ENCODE measurements around the gene TTC3.

Gene TTC3

DNA sequence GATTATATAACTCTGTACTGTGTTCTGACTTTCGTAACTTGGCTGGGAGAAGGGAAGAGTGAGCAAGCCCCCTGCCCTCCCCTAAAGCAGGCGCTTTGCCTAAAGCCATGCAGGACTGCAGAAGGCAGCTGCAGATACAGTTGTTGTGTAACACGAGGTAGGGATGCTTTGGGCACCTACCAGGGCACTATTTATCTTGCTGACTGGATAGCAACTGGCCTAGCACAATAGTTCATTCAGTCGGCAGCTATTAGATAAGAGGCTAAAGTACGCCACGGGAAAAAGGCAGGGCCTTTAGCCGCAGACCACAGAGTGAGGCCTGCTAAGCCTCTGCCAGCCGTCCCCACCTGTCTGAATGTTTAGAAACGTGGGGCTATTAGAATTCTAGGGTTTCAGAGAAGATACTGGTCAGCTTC, 80.9 kb downstream of the TTC3 start:
- no peak for DNase-seq

DNA sequence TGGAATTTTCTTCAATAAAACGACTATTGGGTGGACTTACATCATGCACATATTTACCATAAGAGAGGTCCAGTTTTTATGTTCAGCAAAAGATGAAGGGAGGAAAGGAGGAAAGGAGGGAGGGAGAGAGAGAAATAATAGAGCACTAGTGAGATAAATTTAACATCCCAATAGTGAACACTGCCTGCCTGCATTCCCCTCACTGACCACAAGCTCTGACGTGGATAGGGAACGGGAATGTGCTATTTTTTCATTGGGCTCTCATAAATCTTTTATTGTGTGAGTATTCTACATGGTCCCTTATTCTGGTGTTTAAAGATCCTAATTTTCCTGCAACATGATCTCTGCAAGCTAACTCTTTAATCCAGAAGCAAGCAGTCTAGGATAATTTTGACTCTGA, 82.1 kb downstream of the TTC3 start:
- DNase-seq, result no peak

DNA sequence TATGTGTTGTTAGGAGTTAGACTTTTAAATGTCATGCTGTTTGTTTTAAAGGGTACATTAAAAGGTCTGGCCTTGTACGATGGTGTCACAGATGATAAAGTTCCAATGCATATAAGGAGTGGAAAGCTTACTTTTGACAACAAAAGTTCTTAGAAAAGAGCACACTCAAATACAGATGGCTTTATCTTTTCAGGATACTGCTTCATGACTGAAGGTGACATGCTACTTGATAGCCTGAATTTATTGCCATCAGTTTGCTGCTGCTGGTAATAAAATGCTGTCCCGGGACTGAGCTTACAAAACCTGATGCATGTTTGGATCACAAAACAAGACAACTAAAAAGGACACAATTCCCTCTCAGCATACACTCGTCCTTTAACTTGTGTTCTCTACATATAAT, 84.9 kb downstream of the TTC3 start:
- no peak for DNase-seq

DNA sequence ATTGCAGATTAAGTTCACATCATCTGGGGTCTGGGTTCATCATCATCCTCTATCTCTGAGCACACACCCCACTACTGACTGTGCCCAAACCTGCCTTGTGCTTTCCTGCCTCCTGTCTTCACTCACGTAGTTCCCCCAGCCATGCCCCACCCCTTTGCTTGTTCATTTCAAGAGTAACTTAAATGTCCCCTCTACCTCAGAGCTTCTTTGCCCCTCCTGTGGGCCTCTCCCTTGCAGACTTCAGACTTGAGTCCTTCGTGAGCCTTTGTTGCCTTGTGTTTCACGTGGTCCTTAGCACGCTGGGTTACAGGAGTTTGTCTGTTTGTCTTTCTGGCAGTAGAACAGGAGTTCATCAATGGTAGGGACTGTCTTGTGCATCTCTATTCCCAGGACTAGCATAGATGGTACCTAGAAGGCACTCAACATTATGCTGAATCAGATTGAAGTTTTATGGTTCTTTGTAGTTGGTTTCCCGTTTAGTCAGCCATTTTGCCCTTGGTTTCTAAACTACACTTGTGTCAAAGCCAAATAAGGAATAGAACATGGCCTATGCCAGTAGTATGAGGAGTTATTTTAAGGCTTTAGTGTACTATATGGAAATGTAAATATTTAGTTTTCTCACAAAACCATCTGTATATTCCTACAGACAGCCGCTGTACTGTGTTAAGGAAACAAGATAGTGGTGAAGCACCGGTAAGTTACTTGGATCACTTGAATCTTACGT, 86.2 kb downstream of the TTC3 start:
- no peak for DNase-seq

DNA sequence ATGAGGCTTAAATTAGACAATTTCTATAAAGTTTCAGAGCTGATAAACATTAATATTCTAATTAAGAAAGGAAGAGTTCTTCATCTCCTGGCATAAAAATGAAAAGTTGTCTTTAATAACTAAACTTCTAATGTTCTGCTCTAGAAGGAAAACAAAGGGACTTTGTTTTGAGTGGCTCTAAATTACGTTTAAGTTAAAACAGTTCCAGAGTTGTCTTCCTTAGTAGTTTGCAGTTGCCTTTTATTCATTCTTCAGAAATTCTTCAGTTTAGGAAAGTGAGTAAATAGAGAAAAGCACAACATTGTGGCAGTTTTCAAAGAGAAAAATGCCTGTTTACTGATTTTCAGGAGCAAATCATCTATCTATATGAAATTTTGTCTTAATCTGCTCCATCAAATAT, 86.9 kb downstream of the TTC3 start:
- no peak for DNase-seq

DNA sequence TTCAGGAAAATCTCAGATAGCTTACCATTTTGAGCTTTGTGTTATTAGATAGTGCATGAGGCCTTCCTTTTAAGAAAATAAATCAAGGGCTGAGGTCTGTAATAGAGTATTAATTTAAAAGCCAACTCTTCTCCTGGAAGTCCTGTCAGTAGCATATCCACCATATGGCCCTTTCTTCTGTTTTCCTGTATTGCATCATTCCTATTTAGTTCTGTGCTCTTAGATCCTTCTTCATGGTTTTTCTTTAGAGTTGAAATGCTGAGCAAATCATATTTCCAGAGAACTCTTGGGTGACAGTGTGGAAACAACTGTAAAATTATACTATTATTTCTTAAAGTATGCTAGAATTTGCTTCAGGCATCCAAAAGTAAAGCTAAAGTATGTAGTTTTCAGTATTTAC, 91.7 kb downstream of the TTC3 start:
- DNase-seq, result no peak

DNA sequence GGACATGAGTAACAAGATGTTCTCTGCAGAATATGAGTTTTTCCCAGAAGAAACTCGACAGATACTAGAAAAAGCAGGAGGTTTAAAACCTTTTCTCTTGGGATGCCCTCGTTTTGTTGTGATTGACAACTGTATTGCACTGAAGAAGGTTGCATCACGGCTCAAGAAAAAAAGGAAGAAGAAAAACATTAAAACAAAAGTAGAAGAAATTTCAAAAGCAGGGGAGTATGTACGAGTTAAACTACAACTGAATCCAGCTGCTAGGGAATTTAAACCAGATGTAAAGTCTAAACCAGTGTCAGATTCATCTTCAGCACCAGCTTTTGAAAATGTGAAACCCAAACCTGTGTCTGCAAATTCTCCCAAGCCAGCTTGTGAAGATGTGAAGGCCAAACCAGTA, 92.5 kb downstream of the TTC3 start:
- no peak for DNase-seq

DNA sequence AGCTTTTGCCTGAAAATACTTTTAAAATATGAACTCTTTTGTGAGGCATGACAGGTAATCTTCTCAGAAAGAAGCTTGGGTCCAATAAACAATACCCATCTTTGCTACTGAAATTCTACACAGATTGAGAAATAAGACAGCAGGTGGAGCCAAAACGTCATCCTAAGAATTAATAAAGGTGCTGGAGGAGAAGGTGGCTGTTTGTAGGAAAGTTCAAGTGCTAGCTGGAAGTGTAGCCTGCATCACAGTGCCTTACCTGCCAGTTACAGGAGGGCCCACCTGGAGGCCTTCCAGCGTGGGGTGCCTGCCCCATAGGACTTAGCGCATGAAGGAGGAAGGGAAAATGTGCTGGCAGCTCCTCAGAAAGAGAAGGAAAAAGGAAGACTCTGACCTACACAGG, 93.7 kb downstream of the TTC3 start:
- no peak for DNase-seq

DNA sequence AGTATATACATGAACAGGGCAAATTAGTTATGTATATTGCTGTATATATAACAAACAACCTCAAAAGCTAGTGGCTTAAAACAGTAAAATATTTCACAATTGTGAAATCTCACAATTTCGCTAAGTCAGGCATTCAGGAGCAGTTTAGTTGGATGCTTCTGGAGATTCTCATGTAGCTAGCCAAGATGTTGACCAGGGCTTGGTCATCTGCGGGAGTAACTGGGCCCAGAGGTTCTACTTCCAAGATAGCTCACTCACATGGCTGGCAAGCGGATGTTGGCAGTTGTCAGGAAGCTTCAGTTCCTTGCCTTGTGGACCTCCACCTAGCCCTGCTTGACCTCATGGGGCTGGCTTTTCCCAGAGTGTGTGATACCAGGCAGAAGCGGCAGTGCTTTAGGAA, 95.6 kb downstream of the TTC3 start:
- DNase-seq, result no peak

DNA sequence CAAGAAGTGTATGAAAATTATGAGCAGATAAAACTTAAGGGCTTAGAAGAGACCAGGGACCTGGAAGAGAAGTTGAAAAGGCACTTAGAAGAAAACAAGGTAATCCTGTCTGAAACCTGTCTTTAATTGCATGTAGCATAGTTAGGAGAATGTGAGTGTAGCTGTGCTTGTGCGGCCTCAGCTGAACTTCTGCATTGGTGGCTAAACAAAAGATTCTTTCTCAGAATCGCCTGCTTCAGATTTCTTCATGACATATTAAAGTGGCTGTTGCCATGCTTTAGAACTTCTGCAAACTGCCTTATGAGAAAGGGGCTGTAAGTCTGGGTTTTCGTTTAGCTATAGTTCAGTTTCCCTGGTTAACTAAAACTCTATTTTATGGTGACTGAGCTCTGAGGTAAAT, 99.6 kb downstream of the TTC3 start:
- DNase-seq, result no peak

DNA sequence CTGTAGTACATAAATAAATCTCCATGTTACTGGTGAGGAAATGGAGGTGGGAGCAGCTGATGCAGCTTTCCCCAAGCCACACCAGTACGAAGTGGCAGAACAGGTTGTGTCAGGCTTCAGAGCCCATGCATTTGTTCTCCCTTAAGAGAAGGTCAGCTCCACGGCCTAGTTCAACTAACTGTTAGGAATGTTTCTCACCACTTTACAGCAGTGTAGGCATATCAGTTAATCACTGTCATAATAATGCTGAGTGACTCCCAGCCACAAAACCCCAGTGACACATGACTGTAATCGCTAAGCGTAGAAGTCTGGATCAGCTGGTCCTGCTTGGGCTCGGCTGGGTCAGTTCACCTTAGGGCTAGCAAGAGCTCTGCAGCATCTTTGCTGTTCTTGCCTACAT, 103.7 kb downstream of the TTC3 start:
- DNase-seq, result no peak

DNA sequence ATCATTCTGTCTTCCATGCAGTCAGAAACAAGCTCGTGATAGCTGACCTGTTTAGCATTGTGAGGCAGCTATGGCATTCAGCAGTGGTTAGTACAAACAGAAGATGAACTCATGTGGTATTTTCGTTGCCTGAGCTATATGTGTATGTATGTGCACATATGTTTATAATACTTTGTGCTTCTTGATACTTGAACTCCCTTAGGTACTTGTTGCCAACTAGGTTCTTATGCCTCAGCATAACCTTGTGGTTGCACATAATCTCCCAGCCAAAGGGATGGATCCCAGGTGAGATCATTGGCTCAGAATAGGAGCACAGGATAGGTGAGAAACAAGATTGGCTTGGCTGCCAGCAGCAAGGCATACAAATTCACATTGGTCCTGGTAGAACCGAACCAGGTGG, 108.0 kb downstream of the TTC3 start:
- no peak for DNase-seq

DNA sequence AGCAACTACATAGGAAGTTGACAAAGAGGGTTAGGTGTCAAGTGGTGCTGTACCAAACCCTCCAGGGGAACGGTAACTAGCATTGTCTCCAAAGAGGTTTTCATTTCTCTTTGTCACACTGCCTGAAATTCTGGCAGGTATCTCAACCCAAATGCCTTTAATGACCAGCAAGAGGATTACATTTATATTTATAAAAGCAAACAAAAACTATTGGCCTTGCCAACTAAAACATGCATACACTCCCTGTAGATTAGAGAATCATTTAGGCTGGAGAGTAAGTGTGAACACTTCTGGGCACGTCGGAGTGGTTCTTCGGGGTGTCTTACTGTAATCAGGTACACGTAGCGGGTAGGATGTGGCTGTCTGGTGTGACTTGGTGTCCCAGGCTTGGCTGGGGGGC, 109.2 kb downstream of the TTC3 start:
- DNase-seq, result no peak

DNA sequence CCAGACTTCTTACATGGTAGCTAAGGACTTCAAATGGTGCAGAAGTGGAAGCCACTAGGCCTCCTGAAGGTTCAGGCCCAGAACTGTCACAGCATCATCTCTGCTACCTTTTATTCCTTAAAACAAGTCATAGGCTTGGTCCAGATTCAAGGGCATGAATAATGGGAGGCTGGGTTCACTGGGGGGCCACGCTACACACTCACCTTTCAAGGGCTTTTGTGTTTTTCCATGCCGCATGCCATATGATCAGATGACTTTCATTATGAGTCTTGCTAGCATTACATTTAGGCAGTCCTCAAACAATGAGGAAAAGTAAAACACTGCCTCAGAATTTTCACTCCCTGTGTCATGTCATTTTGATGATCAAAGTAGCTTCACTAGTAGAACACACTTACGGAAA, 110.7 kb downstream of the TTC3 start:
- DNase-seq, result no peak

DNA sequence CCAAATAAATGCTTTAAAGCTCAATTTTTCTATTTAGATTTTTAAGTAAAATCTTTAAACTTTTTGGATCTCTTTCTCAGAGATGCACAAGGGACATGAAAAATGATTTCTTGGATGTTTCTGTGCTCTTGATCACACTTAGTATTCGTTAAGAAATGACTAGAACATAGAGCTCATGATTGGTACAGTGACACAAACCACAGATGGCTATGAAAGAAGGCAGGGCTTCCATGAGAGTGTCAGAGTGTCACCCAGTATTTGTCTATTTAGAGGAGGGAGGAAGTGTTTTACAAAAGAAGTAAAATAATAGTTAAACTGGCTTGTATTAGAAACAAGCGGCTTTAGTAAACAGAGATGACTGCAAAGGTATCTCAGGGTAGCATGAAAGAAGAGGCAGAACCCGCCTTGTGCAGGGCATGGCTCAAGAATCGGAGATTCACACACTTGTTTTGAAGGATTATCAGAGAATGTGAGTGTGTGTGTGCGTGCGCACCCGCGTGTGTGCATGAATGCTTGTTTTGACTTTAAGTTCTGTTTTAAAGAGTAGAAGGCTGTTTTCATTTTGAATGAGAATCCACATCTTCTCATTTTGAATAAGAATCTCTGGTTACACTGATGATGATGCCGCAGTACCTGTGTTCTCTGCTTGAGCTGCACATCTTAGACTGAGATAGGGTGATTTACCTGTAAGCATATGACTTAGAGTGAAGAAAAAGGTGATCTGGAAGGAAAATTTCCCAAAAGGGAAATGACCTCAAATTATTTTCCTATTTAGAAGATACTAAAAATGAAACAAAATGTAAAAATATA, 111.9 kb downstream of the TTC3 start:
- DNase-seq, result no peak

DNA sequence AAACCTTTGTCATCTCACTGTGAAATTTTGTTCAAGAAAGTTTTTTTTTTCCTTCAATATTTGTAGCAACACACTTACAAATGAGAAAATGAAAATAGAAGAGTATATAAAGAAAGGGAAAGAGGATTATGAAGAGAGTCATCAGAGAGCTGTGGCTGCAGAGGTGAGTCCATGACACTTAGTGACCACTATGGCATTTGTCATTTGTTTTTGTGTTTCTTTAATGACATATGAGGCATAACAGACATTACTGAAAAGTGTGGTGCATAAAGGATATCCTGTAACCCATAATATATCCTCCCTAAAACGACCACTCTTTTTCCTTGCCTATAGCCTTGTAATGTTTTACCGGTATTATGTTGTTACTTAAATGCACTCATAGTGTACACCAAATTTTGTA, 113.9 kb downstream of the TTC3 start:
- DNase-seq, result no peak

DNA sequence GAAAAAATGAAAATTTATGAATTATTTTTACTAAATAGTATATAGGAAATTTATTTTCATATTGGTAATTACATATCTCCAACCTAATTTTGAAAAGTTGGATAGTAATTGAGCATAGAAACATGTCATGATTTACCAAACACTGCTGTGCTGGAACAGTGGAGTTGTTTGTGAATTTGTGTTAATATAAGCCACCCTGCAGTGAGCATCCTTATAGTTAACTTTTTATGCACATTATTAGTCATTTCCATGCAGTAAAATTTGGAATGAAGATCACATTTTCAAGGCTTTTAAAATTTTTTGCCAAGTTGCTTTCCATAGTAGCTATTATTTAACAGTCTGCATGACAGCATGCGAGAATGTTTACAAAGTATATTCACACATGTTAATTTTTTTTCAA, 115.8 kb downstream of the TTC3 start:
- DNase-seq, result no peak

DNA sequence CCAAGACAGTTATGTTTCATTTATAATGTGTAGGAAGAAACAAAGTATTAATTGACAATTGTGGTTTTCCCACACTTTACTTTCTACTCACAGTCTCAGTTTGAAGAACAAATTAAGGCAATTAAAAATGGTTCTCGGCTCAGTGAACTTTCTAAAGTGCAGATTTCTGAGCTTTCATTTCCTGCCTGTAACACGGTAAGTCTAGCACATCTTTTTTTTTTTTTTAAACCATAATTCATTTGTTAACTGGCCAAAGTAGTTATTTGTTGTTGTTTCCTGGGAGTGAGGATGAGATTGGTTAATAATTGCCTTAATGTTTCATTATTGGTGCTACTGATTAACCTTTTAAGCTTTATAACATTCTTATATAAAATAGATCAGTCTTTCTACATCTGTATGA, 119.0 kb downstream of the TTC3 start:
- no peak for DNase-seq

DNA sequence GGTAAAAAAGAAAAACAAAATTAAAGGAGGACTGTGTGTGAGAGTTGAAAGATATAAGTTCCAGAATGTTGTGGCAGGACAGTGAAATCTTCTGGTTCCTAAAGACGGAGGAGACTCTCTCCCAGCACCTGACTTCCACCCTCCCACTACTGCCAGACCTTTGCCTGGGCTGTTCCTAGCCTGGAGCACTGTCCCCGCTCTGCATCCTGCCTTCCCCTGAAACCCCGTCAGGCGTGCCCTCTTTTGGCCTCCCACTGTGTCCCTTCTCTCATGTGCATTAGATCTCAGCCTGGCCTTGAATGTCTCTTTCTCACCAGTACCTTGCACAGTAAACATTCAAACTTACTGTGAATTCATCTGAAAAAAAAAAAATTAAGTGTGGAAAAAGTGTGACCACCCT, 120.0 kb downstream of the TTC3 start:
- DNase-seq, result no peak

DNA sequence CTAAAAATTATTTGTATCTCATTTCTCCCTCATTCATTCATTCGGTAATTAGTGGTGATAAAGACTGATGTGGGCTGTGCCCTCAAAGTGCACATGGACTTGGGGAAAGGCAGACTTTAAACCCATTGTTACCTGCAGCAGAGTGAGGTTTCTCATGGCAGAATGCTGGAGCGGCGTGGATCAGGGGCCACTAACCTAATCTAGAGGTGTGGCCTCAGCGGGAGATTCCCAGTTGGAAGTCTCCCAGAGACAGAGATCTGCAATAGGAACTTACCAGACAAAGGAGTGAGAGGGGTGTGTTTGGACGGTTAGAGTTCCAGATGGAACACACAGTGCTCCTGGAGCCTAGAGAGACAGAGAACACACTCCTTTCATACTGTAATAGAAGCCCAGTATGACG, 120.6 kb downstream of the TTC3 start:
- DNase-seq, result no peak

DNA sequence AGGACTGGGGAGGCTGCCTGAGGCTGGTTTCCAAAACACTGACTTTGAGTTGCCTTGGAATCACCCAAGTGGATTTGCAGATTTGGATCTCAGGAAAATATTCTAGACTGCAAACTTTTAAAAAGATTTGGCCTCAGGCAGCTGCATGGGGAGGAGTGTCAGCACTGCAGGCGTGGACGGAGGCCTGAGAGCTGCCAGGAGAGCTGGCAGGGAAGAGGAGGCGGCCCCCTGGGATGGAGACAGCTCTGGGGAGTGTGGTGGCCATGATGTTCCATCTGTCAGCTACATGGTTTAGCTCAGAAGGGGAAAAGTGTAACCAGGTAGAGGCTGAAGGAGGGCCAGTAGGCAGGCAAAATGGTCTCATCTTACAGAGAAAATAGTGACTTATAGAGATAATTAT, 122.0 kb downstream of the TTC3 start:
- no peak for DNase-seq

DNA sequence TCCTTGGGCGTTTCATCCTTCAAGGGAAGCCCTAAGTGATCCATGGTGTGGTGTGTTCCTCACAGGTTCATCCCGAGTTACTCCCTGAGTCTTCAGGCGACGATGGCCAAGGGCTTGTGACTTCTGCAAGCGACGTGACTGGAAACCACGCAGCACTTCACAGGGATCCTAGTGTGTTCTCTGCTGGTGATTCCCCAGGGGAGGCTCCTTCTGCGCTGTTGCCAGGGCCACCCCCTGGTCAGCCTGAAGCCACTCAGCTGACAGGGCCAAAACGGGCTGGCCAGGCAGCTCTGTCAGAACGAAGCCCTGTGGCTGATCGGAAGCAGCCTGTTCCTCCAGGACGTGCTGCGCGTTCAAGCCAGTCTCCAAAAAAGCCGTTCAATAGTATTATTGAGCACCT, 122.6 kb downstream of the TTC3 start:
- DNase-seq, result no peak

DNA sequence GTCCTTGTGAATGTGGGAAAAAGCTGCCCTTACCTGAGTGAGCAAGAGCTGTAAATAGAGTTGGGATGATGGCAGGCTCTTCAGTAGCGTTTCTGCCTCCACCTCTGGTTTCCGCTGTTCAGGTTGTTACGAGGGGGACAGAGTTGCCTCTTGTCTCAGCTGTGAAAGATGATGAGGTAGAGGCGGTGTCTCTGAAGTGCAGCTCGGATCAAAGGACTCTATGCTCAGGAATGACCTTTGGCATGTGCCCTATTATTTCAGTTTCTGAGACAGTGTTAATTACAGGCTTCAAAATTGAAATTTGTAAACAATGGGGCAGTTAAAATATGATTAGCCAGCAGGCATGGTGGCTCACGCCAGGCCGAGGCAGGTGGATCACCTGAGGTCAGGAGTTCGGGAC, 123.8 kb downstream of the TTC3 start:
- DNase-seq, result no peak

DNA sequence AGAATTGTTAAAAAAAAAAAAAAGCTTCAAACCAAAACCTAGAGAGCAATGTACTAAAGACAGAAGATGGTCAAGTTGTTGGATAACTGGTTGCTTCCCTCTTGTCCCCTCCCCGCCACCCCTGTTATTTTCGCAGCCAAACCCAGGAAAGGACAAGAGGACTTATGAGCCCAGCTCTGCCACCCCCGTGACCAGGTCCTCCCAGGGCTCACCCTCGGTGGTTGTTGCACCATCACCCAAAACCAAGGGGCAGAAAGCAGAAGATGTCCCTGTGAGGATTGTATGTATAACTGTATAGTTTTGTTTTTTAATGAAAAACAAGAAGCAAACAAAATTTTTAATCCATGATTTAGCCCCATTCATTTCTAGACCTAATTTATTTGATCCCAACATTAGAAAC, 124.7 kb downstream of the TTC3 start:
- no peak for DNase-seq

Data from CD4-positive, alpha-beta T cell treated with Interleukin-6 for 4 hours (primary cell).